CD8-positive, alpha-beta memory T cell (primary cell): ENCODE data around the gene LMAN1L. TPM values are rescaled to one million over a fixed set of nuclear protein-coding genes. Genes with fewer than 3 reads are reported as not detected.

Source experiments
- CTCF ChIA-PET: fragments of 350-600 bp; sonication (Branson Sonifier 250); formaldehyde crosslinking; loops from one replicate; lab custom pipeline; 2021; ENCODE audit warnings: antibody characterized with exemption; lab: Charles Lee
- POLR2A ChIA-PET: fragments of 350-600 bp; sonication (Branson Sonifier 250); formaldehyde crosslinking; loops from one replicate; lab custom pipeline; 2021; ENCODE audit warnings: antibody characterized with exemption; lab: Charles Lee
- DNase-seq, 5 donors: peaks; one replicate each; pipeline versions ENCODE4 v3.0.0 to v3.0.0-alpha.2; 2020 to 2022; ENCODE audit warnings: mixed read lengths in 1 of 5
- H3K27ac ChIP-seq: one replicate; pipeline ENCODE4 v1.7.0; 2013; ENCODE audit warnings: low read depth, mild to moderate bottlenecking, low read length, moderate library complexity
- H3K27me3 ChIP-seq: 2 replicates; pipeline ENCODE4 v1.7.0; 2013; ENCODE audit warnings: low read length, mild to moderate bottlenecking; ENCODE audit not compliant: insufficient read depth, poor library complexity, severe bottlenecking
- H3K36me3 ChIP-seq: 2 replicates; pipeline ENCODE4 v1.7.0; 2013; ENCODE audit warnings: mild to moderate bottlenecking, low read length, moderate library complexity; ENCODE audit not compliant: insufficient read depth
- H3K4me1 ChIP-seq: 2 replicates; pipeline ENCODE4 v1.7.0; 2013; ENCODE audit warnings: mild to moderate bottlenecking, low read length, moderate library complexity; ENCODE audit not compliant: insufficient read depth
- H3K4me3 ChIP-seq: 2 replicates; pipeline ENCODE4 v1.7.0; 2013; ENCODE audit warnings: mild to moderate bottlenecking, low read length
- H3K9me3 ChIP-seq: 2 replicates; pipeline ENCODE4 v1.7.0; 2013; ENCODE audit warnings: mild to moderate bottlenecking, low read length
- H3K27ac Mint-ChIP-seq, 8 donors: one replicate each; pipeline ENCODE4 v1.8.0; 2020 to 2021; ENCODE audit warnings: mixed read lengths in 8 of 8, mild to moderate bottlenecking in 6 of 8, inconsistent platforms in 3 of 8, moderate library complexity in 3 of 8
- H3K27me3 Mint-ChIP-seq, 2 donors: one replicate each; pipeline ENCODE4 v1.8.0; 2020 to 2021; ENCODE audit warnings: mixed read lengths in 2 of 2, mild to moderate bottlenecking in 1 of 2, moderate library complexity in 1 of 2
- H3K36me3 Mint-ChIP-seq, 3 donors: one replicate each; pipeline ENCODE4 v1.8.0; 2020 to 2021; ENCODE audit warnings: mixed read lengths in 3 of 3, inconsistent platforms in 1 of 3, mild to moderate bottlenecking in 1 of 3
- H3K4me1 Mint-ChIP-seq, 3 donors: one replicate each; pipeline ENCODE4 v1.8.0; 2020 to 2021; ENCODE audit warnings: mixed read lengths in 3 of 3, inconsistent platforms in 1 of 3, mild to moderate bottlenecking in 1 of 3
- H3K4me3 Mint-ChIP-seq, 7 donors: one replicate each; pipeline ENCODE4 v1.8.0; 2020 to 2021; ENCODE audit warnings: mixed read lengths in 7 of 7, mild to moderate bottlenecking in 6 of 7, moderate library complexity in 4 of 7, inconsistent platforms in 2 of 7
- H3K9me3 Mint-ChIP-seq, 5 donors: one replicate each; pipeline ENCODE4 v1.8.0; 2020 to 2022; ENCODE audit warnings: mixed read lengths in 5 of 5, mild to moderate bottlenecking in 3 of 5, moderate library complexity in 2 of 5, inconsistent platforms in 1 of 5
- polyA plus RNA-seq: library from polyadenylated mRNA; unstranded; fragments of 300-500 nt; fragmentation: Illumina TruSeq; gene quantifications from one replicate; pipeline ENCODE4 v1.2.3, GENCODE V29; 2021
- total RNA-seq, 2 experiments: library from RNA; stranded (reverse); gene quantifications; one replicate each; pipeline ENCODE4 v1.2.3, GENCODE V29; 2021

Gene LMAN1L
- total and polyA plus RNA-seq, 3 experiments from 2014 or later: 0.27 TPM; not detected in 2

DNA sequence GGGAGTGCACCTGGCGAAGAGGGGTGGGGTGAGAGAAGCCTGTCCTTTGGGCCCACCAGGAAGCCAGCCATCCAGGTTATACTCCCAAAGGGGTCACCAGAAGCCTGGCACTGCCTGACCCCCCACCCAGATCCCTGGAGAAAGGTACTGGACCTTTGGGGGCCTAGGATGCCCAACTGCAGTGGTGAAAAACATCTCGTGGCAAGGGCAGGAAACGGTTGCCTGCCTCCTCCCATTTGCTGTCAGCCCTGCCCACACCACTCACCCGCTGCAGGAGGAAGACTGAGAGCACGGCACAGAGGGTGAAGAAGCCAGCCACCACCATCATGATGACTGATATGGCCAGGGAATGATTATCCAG is 32.6 kb downstream of the LMAN1L start:
- DNase-seq: peak; percentile 23 to 70 (median 40)
- peaks cover 16% of the 10 kb centered on the region for H3K36me3 ChIP-seq
- H3K4me3 ChIP-seq: peak overlapping the region; percentile 45
- H3K27ac ChIP-seq: peak overlapping the region; percentile 54
- H3K27me3 ChIP-seq: no peaks in the 10 kb centered on the region
- H3K9me3 ChIP-seq: no peaks in the 10 kb centered on the region
- CTCF ChIA-PET: interaction anchor here (0.6 to 3.8 kb wide), 12 partner anchors 8 to 277 kb away, joined by 3 to 44 read pairs (median 4); partner anchors contain the start of gene CPLX3
- Mint-ChIP-seq H3K27me3 (no peaks in the 10 kb centered on the region), H3K4me1 (peaks cover 44 to 59% (median 50%) of the 10 kb centered on the region in 3 donors), H3K4me3 (peak overlapping the region; percentile 60 to 96 (median 75)), H3K9me3 (no peaks in the 10 kb centered on the region), H3K36me3 (peaks cover 0 to 51% (median 6%) of the 10 kb centered on the region in 3 donors), H3K27ac (peak overlapping the region; percentile 85 to 97 (median 93))
- POLR2A ChIA-PET: interaction anchor here (0.6 to 1.2 kb wide), 7 partner anchors 17 to 112 kb away, joined by 3 to 6 read pairs (median 3); partner anchors contain the start of genes FAM219B, MPI and RPP25
- H3K4me1 ChIP-seq: peaks cover 48% of the 10 kb centered on the region

DNA sequence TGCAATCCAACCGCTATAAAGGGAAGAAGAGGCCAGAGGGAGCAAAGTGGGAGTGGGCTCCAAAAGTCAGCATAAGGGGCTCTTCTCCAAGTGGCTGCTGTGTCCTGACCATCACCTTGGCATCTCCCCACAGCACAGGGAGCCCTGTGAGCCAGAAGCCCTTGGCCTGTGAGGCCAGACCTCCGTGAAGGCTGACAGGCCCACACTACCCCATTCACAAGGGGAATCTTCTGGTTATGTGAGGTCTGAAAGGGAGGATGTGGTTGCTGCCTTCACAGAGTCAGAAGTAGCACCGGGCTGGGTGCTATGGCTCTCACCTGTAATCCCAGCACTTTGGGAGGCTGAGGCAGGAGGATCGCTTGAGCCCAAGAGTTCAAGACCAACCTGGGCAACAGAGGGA is 32.9 kb downstream of the LMAN1L start:
- H3K9me3 Mint-ChIP-seq: no peaks in the 10 kb centered on the region
- Histone ChIP-seq H3K27ac (peak overlapping the region; percentile 54), H3K4me3 (peak overlapping the region; percentile 45), H3K4me1 (peaks cover 48% of the 10 kb centered on the region), H3K27me3 (no peaks in the 10 kb centered on the region), H3K36me3 (peaks cover 20% of the 10 kb centered on the region), H3K9me3 (no peaks in the 10 kb centered on the region)
- CTCF ChIA-PET: interaction anchor here (1.2 to 1.6 kb wide), 2 partner anchors 17 to 20 kb away, joined by 3 read pairs; partner anchors contain the start of gene CPLX3
- peak overlapping the region; percentile 85 to 97 (median 93) for H3K27ac Mint-ChIP-seq
- peak in 2 of 5 donors; percentile 12 to 26 for DNase-seq
- H3K27me3 Mint-ChIP-seq: no peaks in the 10 kb centered on the region
- H3K4me1 Mint-ChIP-seq: peaks cover 44 to 57% (median 48%) of the 10 kb centered on the region in 3 donors
- POLR2A ChIA-PET: no interaction called here
- peak overlapping the region; percentile 60 to 96 (median 75) for H3K4me3 Mint-ChIP-seq
- H3K36me3 Mint-ChIP-seq: peaks cover 0 to 54% (median 6%) of the 10 kb centered on the region in 3 donors

DNA sequence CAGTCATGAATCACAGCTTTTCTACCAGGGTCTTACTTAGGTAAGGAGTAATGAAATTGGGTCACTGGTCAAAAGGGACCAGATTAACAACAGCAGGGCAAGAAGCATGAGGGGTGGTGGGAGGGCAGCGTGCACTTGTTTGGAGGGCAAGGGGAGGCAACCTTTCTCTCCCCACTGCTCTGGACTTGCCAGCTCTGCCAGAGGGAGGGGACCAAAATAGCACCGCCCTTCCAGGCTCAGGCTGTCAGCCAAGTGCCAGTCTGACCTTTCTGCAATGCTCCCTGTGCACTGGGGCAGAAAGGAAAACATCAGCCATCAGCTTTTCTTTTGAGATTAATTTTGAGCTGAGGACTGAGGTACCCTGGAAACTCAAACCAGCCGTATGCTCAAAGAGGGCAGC is 34.8 kb downstream of the LMAN1L start:
- peaks cover 27 to 38% (median 29%) of the 10 kb centered on the region in 3 donors for H3K4me1 Mint-ChIP-seq
- Histone ChIP-seq H3K9me3 (no peaks in the 10 kb centered on the region), H3K4me3 (no peak overlapping the region), H3K4me1 (peaks cover 32% of the 10 kb centered on the region), H3K36me3 (peaks cover 38% of the 10 kb centered on the region), H3K27me3 (no peaks in the 10 kb centered on the region), H3K27ac (no peak overlapping the region)
- H3K36me3 Mint-ChIP-seq: peaks cover 0 to 60% (median 8%) of the 10 kb centered on the region in 3 donors
- H3K9me3 Mint-ChIP-seq: no peaks in the 10 kb centered on the region
- H3K27ac Mint-ChIP-seq: peak overlapping the region in 5 of 8 donors; percentile 19 to 85 (median 66)
- no peaks in the 10 kb centered on the region for H3K27me3 Mint-ChIP-seq
- POLR2A ChIA-PET: interaction anchor here (1.2 kb wide), 1 partner anchor 90 kb away, joined by 3 read pairs; the partner anchor contains the start of gene COX5A
- CTCF ChIA-PET: interaction anchor here (0.7 to 2.2 kb wide), 6 partner anchors 11 to 75 kb away, joined by 3 to 8 read pairs (median 4); no protein-coding TSS in a partner anchor
- DNase-seq: no peak
- no peak overlapping the region for H3K4me3 Mint-ChIP-seq

DNA sequence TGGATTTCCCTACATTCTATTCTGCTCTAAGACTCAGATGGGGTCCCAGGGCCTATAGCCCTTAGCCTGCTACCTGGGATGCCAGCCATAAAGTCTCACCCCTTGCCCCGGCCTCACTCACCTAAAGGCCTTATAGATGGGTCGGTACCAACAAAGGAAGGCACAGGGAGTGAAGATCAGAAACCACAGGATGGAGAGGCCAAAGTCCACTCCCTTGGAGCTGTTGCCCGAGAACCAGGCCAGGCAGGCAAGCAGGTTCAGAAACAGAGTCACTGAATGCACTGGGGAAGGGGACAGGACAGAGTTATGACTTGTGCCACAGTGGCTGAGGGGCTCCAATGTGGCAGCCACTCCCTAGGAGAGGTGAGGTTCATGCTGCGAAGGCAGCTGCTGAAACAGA is 37.8 kb downstream of the LMAN1L start:
- no peaks in the 10 kb centered on the region for H3K27me3 Mint-ChIP-seq
- peaks cover 8% of the 10 kb centered on the region for H3K4me1 ChIP-seq
- peaks cover 59% of the 10 kb centered on the region for H3K36me3 ChIP-seq
- H3K4me3 ChIP-seq: no peak overlapping the region
- no peak for DNase-seq
- ChIA-PET POLR2A (no interaction called here), CTCF (interaction anchor here (2.0 kb wide), 1 partner anchor 51 kb away, joined by 6 read pairs; no protein-coding TSS in a partner anchor)
- H3K4me3 Mint-ChIP-seq: no peak overlapping the region
- no peaks in the 10 kb centered on the region for H3K9me3 ChIP-seq
- H3K36me3 Mint-ChIP-seq: peaks cover 0 to 78% (median 10%) of the 10 kb centered on the region in 3 donors
- H3K27ac ChIP-seq: no peak overlapping the region
- H3K27me3 ChIP-seq: no peaks in the 10 kb centered on the region
- H3K9me3 Mint-ChIP-seq: no peaks in the 10 kb centered on the region
- H3K27ac Mint-ChIP-seq: peak overlapping the region in 2 of 8 donors; percentile 38 to 52
- H3K4me1 Mint-ChIP-seq: peaks cover 7 to 10% (median 10%) of the 10 kb centered on the region in 3 donors

DNA sequence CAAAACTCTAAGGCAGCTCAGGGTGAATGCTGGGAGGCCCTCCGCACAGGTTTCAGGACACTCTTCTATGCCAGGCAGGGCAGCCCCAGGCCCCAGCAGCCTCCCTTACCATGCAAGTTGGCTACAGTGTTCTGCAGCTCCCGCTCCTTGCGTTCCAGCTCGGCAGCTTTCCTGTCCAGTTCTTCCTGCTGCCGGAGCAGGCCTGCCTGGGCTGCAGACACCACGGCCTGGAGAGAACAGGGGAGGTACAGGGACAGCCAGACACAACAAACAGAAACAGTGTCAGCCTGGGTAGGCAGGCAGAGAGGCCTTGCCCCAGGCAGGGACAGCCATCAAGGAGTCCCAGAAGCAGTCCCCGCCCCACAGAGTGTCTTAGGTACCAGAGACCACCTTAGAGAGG is 39.3 kb downstream of the LMAN1L start:
- Mint-ChIP-seq H3K27ac (peak overlapping the region in 1 of 8 donors; percentile 91), H3K27me3 (no peaks in the 10 kb centered on the region), H3K36me3 (peaks cover 0 to 78% (median 10%) of the 10 kb centered on the region in 3 donors), H3K4me3 (no peak overlapping the region), H3K9me3 (no peaks in the 10 kb centered on the region), H3K4me1 (peaks cover 4 to 10% (median 9%) of the 10 kb centered on the region in 3 donors)
- Histone ChIP-seq H3K4me1 (peaks cover 5% of the 10 kb centered on the region), H3K36me3 (peaks cover 59% of the 10 kb centered on the region), H3K9me3 (no peaks in the 10 kb centered on the region), H3K27ac (no peak overlapping the region), H3K27me3 (no peaks in the 10 kb centered on the region), H3K4me3 (no peak overlapping the region)
- ChIA-PET CTCF (interaction anchor here (1.1 to 2.8 kb wide), 3 partner anchors 16 to 81 kb away, joined by 4 to 11 read pairs (median 5); no protein-coding TSS in a partner anchor), POLR2A (no interaction called here)
- DNase-seq: no peak

DNA sequence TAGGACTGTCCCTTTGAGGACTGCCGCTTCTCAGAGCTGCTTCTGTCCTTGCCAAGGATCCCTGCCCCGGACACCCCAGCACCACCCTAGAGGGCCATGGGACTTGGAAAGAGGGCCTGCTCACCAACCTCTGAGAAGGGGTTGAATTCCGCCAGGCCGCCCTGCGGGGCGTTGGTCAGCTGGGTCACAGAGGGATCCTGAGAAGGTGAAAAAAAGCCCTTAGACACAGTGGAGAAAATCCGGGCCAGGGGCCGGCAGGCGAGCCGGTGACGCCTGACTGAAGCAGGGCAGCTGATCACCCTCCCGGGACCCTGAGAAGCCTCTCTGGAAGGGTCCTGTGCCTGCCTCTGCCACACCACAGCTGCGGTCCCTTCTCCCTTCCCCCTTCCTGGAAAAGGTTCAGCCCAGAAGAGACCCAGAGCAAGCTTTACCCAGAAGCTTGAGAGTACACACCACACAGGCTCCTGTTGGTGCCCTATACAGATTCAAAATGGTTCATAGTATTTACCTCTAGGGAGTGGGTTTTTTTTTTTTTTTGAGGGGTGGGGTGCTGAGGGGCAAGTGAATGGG is 41.9 kb downstream of the LMAN1L start:
- Histone ChIP-seq H3K4me3 (no peak overlapping the region), H3K4me1 (peaks cover 28% of the 10 kb centered on the region), H3K27ac (no peak overlapping the region), H3K27me3 (no peaks in the 10 kb centered on the region), H3K9me3 (no peaks in the 10 kb centered on the region), H3K36me3 (peaks cover 53% of the 10 kb centered on the region)
- POLR2A ChIA-PET: no interaction called here
- CTCF ChIA-PET: no interaction called here
- DNase-seq: no peak
- Mint-ChIP-seq H3K36me3 (peaks cover 0 to 68% (median 8%) of the 10 kb centered on the region in 3 donors), H3K4me1 (peaks cover 28 to 34% (median 31%) of the 10 kb centered on the region in 3 donors), H3K4me3 (no peak overlapping the region), H3K27ac (no peak overlapping the region), H3K27me3 (no peaks in the 10 kb centered on the region), H3K9me3 (no peaks in the 10 kb centered on the region)

DNA sequence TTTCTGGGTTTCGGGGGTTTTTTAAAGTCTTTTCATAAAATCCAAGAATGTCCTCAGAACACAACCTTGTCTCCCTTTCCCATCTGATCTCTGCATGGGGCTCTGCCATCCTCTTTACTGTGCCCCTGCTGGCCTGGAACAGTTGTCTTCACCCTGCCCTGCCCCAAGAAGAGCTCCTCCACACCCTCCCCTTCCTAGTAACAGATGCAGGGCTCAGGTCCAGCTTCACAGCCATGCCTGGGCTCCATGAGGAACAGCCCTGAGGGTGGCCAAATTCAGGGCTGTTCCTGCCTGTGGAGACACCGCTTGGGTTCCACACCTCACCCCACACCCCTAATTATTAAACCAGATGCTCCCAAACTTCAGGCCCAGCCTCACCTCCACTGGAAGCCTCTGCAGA is 43.2 kb downstream of the LMAN1L start:
- Mint-ChIP-seq H3K9me3 (no peaks in the 10 kb centered on the region), H3K27me3 (no peaks in the 10 kb centered on the region), H3K4me1 (peaks cover 32 to 37% (median 34%) of the 10 kb centered on the region in 3 donors), H3K27ac (peak overlapping the region in 7 of 8 donors; percentile 51 to 88 (median 79)), H3K4me3 (no peak overlapping the region), H3K36me3 (peaks cover 0 to 58% (median 6%) of the 10 kb centered on the region in 3 donors)
- no peak for DNase-seq
- H3K36me3 ChIP-seq: peaks cover 44% of the 10 kb centered on the region
- no peak overlapping the region for H3K4me3 ChIP-seq
- no peaks in the 10 kb centered on the region for H3K9me3 ChIP-seq
- CTCF ChIA-PET: interaction anchor here (0.6 to 1.4 kb wide), 4 partner anchors 14 to 85 kb away, joined by 3 to 4 read pairs (median 4); no protein-coding TSS in a partner anchor
- no peaks in the 10 kb centered on the region for H3K27me3 ChIP-seq
- POLR2A ChIA-PET: no interaction called here
- H3K4me1 ChIP-seq: peaks cover 35% of the 10 kb centered on the region
- H3K27ac ChIP-seq: no peak overlapping the region

DNA sequence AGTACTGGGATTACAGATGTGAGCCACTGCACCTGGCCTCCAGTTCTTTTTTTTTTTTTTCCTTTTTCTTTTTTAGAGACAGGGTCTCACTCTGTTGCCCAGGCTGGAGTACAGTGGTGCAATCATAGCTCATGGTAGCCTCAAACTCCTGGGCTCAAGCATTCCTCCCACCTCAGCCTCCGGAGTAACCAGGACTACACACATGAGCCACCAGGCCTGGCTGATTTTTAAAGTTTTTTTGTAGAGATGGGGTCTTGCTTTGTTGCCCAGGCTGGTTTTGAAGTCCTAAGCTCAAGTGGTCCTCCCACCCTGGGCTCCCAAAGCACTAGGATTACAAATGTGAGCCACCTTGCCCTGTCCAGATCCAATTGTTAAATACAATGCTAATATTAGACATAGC is 43.9 kb downstream of the LMAN1L start:
- no peaks in the 10 kb centered on the region for H3K27me3 ChIP-seq
- no peak overlapping the region for H3K27ac ChIP-seq
- peaks cover 38% of the 10 kb centered on the region for H3K36me3 ChIP-seq
- Mint-ChIP-seq H3K27ac (peak overlapping the region in 7 of 8 donors; percentile 70 to 90 (median 76)), H3K36me3 (peaks cover 0 to 54% (median 6%) of the 10 kb centered on the region in 3 donors), H3K27me3 (no peaks in the 10 kb centered on the region), H3K4me3 (peak overlapping the region in 1 of 7 donors; percentile 18), H3K9me3 (no peaks in the 10 kb centered on the region), H3K4me1 (peaks cover 32 to 42% (median 37%) of the 10 kb centered on the region in 3 donors)
- ChIA-PET POLR2A (no interaction called here), CTCF (interaction anchor here (0.6 to 1.4 kb wide), 3 partner anchors 36 to 85 kb away, joined by 3 to 4 read pairs (median 3); no protein-coding TSS in a partner anchor)
- H3K9me3 ChIP-seq: no peaks in the 10 kb centered on the region
- H3K4me1 ChIP-seq: peaks cover 35% of the 10 kb centered on the region
- DNase-seq: no peak
- no peak overlapping the region for H3K4me3 ChIP-seq
